ENCODE results near the gene LPIN1. TPM values are rescaled to one million over a fixed set of nuclear protein-coding genes. Genes with fewer than 3 reads are reported as not detected.

LPIN1 gene
- total RNA-seq, 1 donor from 2014 or later: 62.9 TPM

DNA sequence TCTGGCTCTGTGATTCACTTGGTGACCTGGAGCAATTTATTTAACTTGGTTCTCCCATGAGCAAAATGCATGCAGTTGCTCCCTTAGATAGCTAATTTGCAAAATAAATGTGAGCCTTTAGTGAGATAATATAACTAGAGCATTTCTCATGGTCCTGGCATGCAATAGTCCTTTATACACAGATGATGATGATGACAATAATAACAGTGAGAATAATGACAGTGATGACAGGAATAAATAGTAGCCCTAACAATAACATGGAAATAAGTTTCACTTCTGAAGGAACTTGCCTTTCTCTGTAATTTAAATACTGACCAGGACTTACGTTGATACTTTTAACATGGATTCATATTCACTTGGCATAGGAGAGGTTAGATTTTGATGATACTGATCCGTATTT, 49.2 kb downstream of the LPIN1 start:
- H3K27me3 ChIP-seq: no peaks in the 10 kb centered on the region
- H3K36me3 ChIP-seq: peaks cover 95% of the 10 kb centered on the region
- no peaks in the 10 kb centered on the region for H3K9me3 ChIP-seq
- no peaks in the 10 kb centered on the region for H3K4me1 ChIP-seq
- TF ChIP-seq, protein P1, sequence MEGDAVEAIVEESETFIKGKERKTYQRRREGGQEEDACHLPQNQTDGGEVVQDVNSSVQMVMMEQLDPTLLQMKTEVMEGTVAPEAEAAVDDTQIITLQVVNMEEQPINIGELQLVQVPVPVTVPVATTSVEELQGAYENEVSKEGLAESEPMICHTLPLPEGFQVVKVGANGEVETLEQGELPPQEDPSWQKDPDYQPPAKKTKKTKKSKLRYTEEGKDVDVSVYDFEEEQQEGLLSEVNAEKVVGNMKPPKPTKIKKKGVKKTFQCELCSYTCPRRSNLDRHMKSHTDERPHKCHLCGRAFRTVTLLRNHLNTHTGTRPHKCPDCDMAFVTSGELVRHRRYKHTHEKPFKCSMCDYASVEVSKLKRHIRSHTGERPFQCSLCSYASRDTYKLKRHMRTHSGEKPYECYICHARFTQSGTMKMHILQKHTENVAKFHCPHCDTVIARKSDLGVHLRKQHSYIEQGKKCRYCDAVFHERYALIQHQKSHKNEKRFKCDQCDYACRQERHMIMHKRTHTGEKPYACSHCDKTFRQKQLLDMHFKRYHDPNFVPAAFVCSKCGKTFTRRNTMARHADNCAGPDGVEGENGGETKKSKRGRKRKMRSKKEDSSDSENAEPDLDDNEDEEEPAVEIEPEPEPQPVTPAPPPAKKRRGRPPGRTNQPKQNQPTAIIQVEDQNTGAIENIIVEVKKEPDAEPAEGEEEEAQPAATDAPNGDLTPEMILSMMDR (IDR thresholded peaks at IDR 0.05): no peak
- DNase-seq (no peak), ATAC-seq (no peak)
- intact Hi-C loops (cut with DNase I): no loop called here
- no peak overlapping the region for H3K27ac ChIP-seq
- H3K4me3 ChIP-seq: no peak overlapping the region

DNA sequence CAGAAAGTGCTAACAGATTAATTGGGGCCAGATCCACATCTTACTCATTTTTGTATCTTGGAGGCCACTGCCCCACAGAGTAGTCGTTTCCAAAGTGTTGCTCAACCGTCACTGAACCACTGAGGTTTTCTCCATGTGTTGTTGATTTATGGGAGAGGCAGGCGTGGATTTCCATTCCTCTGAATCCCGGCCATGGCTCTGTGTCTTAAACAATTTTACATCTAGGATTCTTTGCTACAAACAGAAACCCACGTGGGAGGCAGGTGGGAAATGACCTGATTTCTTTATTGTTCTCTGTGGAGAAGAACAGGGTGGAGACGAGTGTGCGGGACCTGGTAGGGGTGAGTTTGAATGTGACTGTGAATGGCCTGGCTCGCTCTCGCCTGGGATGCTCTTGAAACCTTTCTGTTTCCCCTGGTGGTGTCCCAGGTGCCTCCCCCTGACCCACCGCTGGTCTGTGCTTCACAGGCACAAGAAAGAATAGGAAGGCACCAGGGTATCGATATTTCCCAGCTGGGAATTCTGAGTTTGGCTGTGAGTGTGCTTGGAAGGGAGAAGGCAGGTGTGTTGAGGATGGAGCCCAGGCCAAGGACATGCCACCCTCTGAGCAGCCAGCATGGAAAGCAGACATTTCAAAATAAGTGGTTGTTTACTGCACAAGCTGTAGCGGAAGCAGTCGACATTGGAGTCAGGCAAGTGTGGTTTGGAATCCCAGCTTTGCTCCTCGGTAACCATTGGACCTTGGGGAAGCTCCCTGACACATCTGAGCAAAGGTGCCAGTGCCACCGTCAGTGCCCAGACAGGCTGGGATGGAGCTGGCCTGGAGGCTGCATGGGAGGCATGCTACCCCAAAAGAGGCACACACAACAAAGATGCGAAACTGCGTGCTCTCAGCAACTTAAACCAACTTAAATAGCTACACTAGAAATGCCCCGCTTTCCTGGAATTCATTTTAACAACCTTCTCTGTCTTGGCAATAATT, 50.0 kb downstream of the LPIN1 start:
- DNase-seq: no peak
- H3K4me3 ChIP-seq: no peak overlapping the region
- H3K4me1 ChIP-seq: no peaks in the 10 kb centered on the region
- H3K27ac ChIP-seq: no peak overlapping the region
- H3K27me3 ChIP-seq: no peaks in the 10 kb centered on the region
- no peak for ATAC-seq
- intact Hi-C loops (cut with DNase I): no loop called here
- peaks cover 87% of the 10 kb centered on the region for H3K36me3 ChIP-seq
- H3K9me3 ChIP-seq: no peaks in the 10 kb centered on the region
- TF ChIP-seq, protein P1 (IDR thresholded peaks at IDR 0.05): no peak

DNA sequence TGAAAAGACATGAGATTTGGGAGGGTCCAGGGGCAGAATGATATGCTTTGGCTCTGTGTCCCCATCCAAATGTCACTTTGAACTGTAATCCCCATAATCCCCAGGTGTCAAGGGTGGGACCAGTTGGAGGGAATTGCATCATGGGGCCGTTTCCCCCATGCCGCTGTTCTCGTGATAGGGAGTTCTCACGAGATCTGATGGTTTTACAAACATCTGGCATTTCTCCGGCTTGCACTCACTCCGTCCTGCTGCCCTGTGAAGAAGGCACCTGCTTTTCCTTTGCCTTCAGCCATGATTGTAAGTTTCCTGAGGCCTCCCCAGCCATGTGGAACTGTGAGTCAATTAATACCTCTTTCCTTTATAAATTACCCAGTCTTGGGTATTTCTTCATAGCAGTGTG, 51.4 kb downstream of the LPIN1 start:
- no peaks in the 10 kb centered on the region for H3K27me3 ChIP-seq
- no peak for ATAC-seq
- no peaks in the 10 kb centered on the region for H3K9me3 ChIP-seq
- H3K36me3 ChIP-seq: peaks cover 80% of the 10 kb centered on the region
- no peaks in the 10 kb centered on the region for H3K4me1 ChIP-seq
- H3K4me3 ChIP-seq: no peak overlapping the region
- H3K27ac ChIP-seq: no peak overlapping the region
- intact Hi-C loops (cut with DNase I): no loop called here
- TF ChIP-seq, protein P1 (IDR thresholded peaks at IDR 0.05): no peak
- no peak for DNase-seq

DNA sequence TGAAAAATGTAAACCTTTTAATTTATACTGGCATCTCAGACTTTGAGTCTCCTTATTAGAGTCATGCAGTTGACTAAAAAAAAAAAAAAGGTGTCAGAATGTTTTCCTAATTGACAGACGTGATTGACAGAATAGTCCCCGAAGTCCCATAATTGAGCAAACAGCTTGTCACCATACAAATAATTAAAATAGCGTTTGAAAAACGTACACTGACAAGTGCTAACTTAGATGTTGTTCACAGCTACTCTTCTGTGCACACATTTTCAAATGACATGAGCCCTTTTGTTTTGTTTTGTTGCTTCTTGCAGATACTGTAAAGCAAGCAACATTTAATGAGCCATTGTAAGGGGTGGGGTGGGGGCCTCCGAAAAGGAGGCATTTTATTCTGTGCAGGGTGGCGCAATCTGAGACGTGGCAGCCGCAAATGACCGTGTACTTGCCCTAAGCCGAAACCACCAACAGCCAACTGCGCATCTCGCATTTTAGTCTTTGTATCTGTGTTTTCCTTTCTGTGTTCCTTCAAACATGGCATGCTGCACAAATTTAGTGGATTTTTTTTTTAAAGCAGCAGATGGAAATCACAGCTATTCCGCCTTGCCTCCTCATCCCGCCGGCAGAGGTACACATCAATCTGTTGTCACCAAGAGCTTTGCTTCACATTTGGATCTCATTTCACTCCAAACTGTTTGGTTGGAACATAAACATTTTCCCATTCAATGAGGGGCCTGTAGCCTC, 52.4 kb downstream of the LPIN1 start:
- Histone ChIP-seq H3K27ac (no peak overlapping the region), H3K9me3 (no peaks in the 10 kb centered on the region), H3K27me3 (no peaks in the 10 kb centered on the region), H3K36me3 (peaks cover 80% of the 10 kb centered on the region), H3K4me3 (no peak overlapping the region), H3K4me1 (no peaks in the 10 kb centered on the region)
- TF ChIP-seq, protein P1 (IDR thresholded peaks at IDR 0.05): no peak
- DNase-seq: no peak
- no peak for ATAC-seq
- intact Hi-C loops (cut with DNase I): no loop called here

DNA sequence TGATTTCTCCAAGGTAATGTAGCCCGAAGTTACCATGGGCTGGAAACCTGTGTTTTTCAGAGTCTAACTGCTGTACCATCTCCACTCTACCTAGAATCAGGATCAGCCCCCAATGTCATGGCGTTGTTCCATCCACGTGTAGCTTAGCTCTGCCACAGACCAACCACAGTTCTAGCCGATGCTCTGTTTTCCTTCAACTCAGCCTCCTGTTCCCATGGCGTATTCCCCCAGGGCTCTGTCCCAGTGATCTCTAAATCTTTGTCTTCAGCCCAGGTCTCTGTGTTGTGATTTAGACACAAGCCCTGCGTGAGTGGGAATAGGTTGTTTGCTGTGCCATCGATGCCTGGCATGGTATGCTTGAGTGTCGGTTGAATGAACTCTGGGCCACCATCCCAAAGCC, 53.4 kb downstream of the LPIN1 start:
- no peak overlapping the region for H3K27ac ChIP-seq
- H3K4me3 ChIP-seq: no peak overlapping the region
- no peaks in the 10 kb centered on the region for H3K27me3 ChIP-seq
- peaks cover 80% of the 10 kb centered on the region for H3K36me3 ChIP-seq
- intact Hi-C loops (cut with DNase I): no loop called here
- H3K9me3 ChIP-seq: no peaks in the 10 kb centered on the region
- no peak for DNase-seq
- H3K4me1 ChIP-seq: no peaks in the 10 kb centered on the region
- no peak for ATAC-seq
- TF ChIP-seq, protein P1 (IDR thresholded peaks at IDR 0.05): no peak
